Activated naive CD4-positive, alpha-beta T cell treated with anti-CD3 and anti-CD28 coated beads, Interleukin-2, amount 50 U/mL, for 24 hours (primary cell): ENCODE results near the gene YAF2.

Source experiments
- H3K27ac Mint-ChIP-seq: one replicate; pipeline ENCODE4 v1.8.0; 2021; ENCODE audit warnings: mild to moderate bottlenecking, mixed read lengths
- H3K27me3 Mint-ChIP-seq: one replicate; pipeline ENCODE4 v1.8.0; 2021; ENCODE audit warnings: mixed read lengths
- H3K36me3 Mint-ChIP-seq: one replicate; pipeline ENCODE4 v1.8.0; 2021; ENCODE audit warnings: mixed read lengths
- H3K4me1 Mint-ChIP-seq: one replicate; pipeline ENCODE4 v1.8.0; 2021; ENCODE audit warnings: mixed read lengths
- H3K4me3 Mint-ChIP-seq: one replicate; pipeline ENCODE4 v1.8.0; 2021; ENCODE audit warnings: mild to moderate bottlenecking, mixed read lengths
- H3K9me3 Mint-ChIP-seq: one replicate; pipeline ENCODE4 v1.8.0; 2021; ENCODE audit warnings: mixed read lengths

YAF2 gene

GRCh38 chr12:42124764-42125387, 113.2 kb downstream of the YAF2 start:
- Mint-ChIP-seq H3K9me3 (no peaks in the 10 kb centered on the region), H3K4me1 (peaks cover 23% of the 10 kb centered on the region), H3K36me3 (peaks cover 6% of the 10 kb centered on the region), H3K27ac (no peak overlapping the region), H3K4me3 (no peak overlapping the region), H3K27me3 (no peaks in the 10 kb centered on the region)

GRCh38 chr12:42119085-42119633, 118.9 kb downstream of the YAF2 start:
- Mint-ChIP-seq H3K4me3 (no peak overlapping the region), H3K4me1 (peaks cover 17% of the 10 kb centered on the region), H3K36me3 (peaks cover 31% of the 10 kb centered on the region), H3K27ac (no peak overlapping the region), H3K27me3 (no peaks in the 10 kb centered on the region), H3K9me3 (peaks cover 1% of the 10 kb centered on the region)

- Mint-ChIP-seq H3K4me1 (peaks cover 21% of the 10 kb centered on the region), H3K27me3 (no peaks in the 10 kb centered on the region), H3K9me3 (peaks cover 6% of the 10 kb centered on the region), H3K27ac (no peak overlapping the region), H3K36me3 (peaks cover 36% of the 10 kb centered on the region), H3K4me3 (no peak overlapping the region)
Measured at GRCh38 chr12:42118136-42118879, 119.7 kb downstream of the YAF2 start.

GRCh38 chr12:42109031-42109430, 129.0 kb downstream of the YAF2 start:
- H3K36me3 Mint-ChIP-seq, result peaks cover 24% of the 10 kb centered on the region
- peaks cover 3% of the 10 kb centered on the region for H3K9me3 Mint-ChIP-seq
- peaks cover 6% of the 10 kb centered on the region for H3K4me1 Mint-ChIP-seq

More at GRCh38 chr12:42109031-42109430, 129.0 kb downstream of the YAF2 start:
- H3K4me3 Mint-ChIP-seq, result no peak overlapping the region
- no peak overlapping the region for H3K27ac Mint-ChIP-seq
- no peaks in the 10 kb centered on the region for H3K27me3 Mint-ChIP-seq
